Right lung (tissue), 5 donors: ENCODE data around the gene PIK3C2A. TPM values are rescaled to one million over a fixed set of nuclear protein-coding genes. Genes with fewer than 3 reads are reported as not detected.

ENCODE experiments used
- DNase-seq, 2 donors: peaks; one replicate each; pipeline ENCODE4 v3.0.0-alpha.2; 2013
- polyA plus RNA-seq, 5 donors: library from polyadenylated mRNA; unstranded; fragments of 120-200 nt; gene quantifications; one replicate each; pipeline versions ENCODE4 v1.2.1 to v1.2.3, GENCODE V29; 2013; ENCODE audit warnings: inconsistent platforms in 1 of 5, low replicate concordance in 1 of 5; ENCODE audit not compliant: insufficient read length in 5 of 5, insufficient read depth in 1 of 5

Gene PIK3C2A
- polyA plus RNA-seq, 5 donors, result 34.7 to 67.0 (median 61.3) TPM

- no peak for DNase-seq
Observed at GRCh38 chr11:17159441-17159840, 48.3 kb downstream of the PIK3C2A start.

Other genes with a start within 250 kb of the PIK3C2A start
- 10 to 100 TPM; 21.2 to 31.8 (median 29.6) TPM for gene PLEKHA7, start 193.6 kb downstream of the PIK3C2A start, polyA plus RNA-seq
- 1,000 to 10,000 TPM; 1,469 to 1,656 (median 1,580) TPM for gene RPS13, start 130.3 kb downstream of the PIK3C2A start, polyA plus RNA-seq
- 100 to 1,000 TPM in 2 of 5 donors, 10 to 100 TPM in 3; 75.4 to 113 (median 99.4) TPM for gene NUCB2, start 68.8 kb upstream of the PIK3C2A start, polyA plus RNA-seq
- under 1 TPM; 0.54 to 0.99 (median 0.61) TPM for gene NCR3LG1, start 143.8 kb upstream of the PIK3C2A start, polyA plus RNA-seq
- 10 to 100 TPM in 2 of 5 donors, 1 to 10 TPM in 3; 4.4 to 11.9 (median 6.4) TPM for gene KCNJ11, start 180.7 kb upstream of the PIK3C2A start, polyA plus RNA-seq